Neural progenitor cell (in vitro differentiated cells): Measurements from ENCODE around the gene EGLN1. TPM values are rescaled to one million over a fixed set of nuclear protein-coding genes. Genes with fewer than 3 reads are reported as not detected.

Experiments
- DNase-seq: peaks from one replicate; pipeline ENCODE4 v3.0.0-alpha.2; 2016; ENCODE audit warnings: low spot score
- H2AFZ ChIP-seq: fragments of 200-600 bp; sonication (generic); replicated peaks from 2 replicates; pipeline ENCODE4 v1.6.1; 2016; ENCODE audit warnings: antibody characterized with exemption
- H3F3A ChIP-seq: fragments of 200-600 bp; sonication (generic); 2 replicates; pipeline ENCODE4 v1.6.1; 2016; ENCODE audit warnings: antibody characterized with exemption, low read depth
- H3K27ac ChIP-seq: fragments of 200-600 bp; sonication (generic); 2 replicates; pipeline ENCODE4 v1.5.1; 2016; ENCODE audit warnings: mild to moderate bottlenecking
- H3K27me3 ChIP-seq: fragments of 200-600 bp; sonication (generic); 2 replicates; pipeline ENCODE4 v1.6.1; 2016; ENCODE audit warnings: mild to moderate bottlenecking, moderate library complexity
- H3K36me3 ChIP-seq: fragments of 200-600 bp; sonication (generic); 2 replicates; pipeline ENCODE4 v1.5.1; 2016
- H3K4me1 ChIP-seq: fragments of 200-600 bp; sonication (generic); 2 replicates; pipeline ENCODE4 v1.6.1; 2016; ENCODE audit warnings: mixed run types
- H3K4me2 ChIP-seq: fragments of 200-600 bp; sonication (generic); 2 replicates; pipeline ENCODE4 v1.6.1; 2016
- H3K4me3 ChIP-seq: fragments of 200-600 bp; sonication (generic); 2 replicates; pipeline ENCODE4 v1.5.1; 2016
- H3K79me2 ChIP-seq: fragments of 200-600 bp; sonication (generic); 2 replicates; pipeline ENCODE4 v1.6.1; 2016; ENCODE audit warnings: low read depth
- H3K9ac ChIP-seq: fragments of 200-600 bp; sonication (generic); 2 replicates; pipeline ENCODE4 v1.6.1; 2016
- H3K9me3 ChIP-seq: fragments of 200-600 bp; sonication (generic); 2 replicates; pipeline ENCODE4 v1.5.1; 2016; ENCODE audit warnings: low read depth
- H4K20me1 ChIP-seq: fragments of 200-600 bp; sonication (generic); 2 replicates; pipeline ENCODE4 v1.6.1; 2016; ENCODE audit warnings: low read depth
- H3K27ac Mint-ChIP-seq: 3 replicates; pipeline ENCODE4 v1.8.0; 2021; ENCODE audit warnings: mixed read lengths
- H3K27me3 Mint-ChIP-seq: 2 replicates; pipeline ENCODE4 v1.8.0; 2022; ENCODE audit warnings: low read depth, mild to moderate bottlenecking, inconsistent platforms, moderate library complexity, mixed read lengths; ENCODE audit not compliant: insufficient read depth
- H3K36me3 Mint-ChIP-seq: 3 replicates; pipeline ENCODE4 v1.8.0; 2021; ENCODE audit warnings: mixed read lengths
- H3K4me1 Mint-ChIP-seq: 3 replicates; pipeline ENCODE4 v1.8.0; 2021; ENCODE audit warnings: mixed read lengths
- H3K4me3 Mint-ChIP-seq: 3 replicates; pipeline ENCODE4 v1.8.0; 2021; ENCODE audit warnings: mild to moderate bottlenecking, moderate library complexity, mixed read lengths
- H3K9me3 Mint-ChIP-seq: 3 replicates; pipeline ENCODE4 v1.8.0; 2020; ENCODE audit warnings: mixed read lengths
- CTCF ChIP-seq: fragments of 200-600 bp; sonication (generic); IDR thresholded peaks from 2 replicates; pipeline ENCODE4 v1.5.1; 2017; ENCODE audit warnings: antibody characterized with exemption, mild to moderate bottlenecking
- EZH2 ChIP-seq: fragments of 200-600 bp; sonication (generic); IDR thresholded peaks from 2 replicates; pipeline ENCODE4 v1.6.1; 2017; ENCODE audit warnings: antibody characterized with exemption, mild to moderate bottlenecking, moderate library complexity
- EZH2phosphoT487 ChIP-seq: fragments of 200-600 bp; sonication (generic); IDR thresholded peaks from 2 replicates; pipeline ENCODE4 v1.6.1; 2017; ENCODE audit warnings: antibody characterized with exemption
- total RNA-seq: library from RNA; depleted of rRNA; stranded (reverse); fragments of >200 nt; gene quantifications from 2 replicates; pipeline ENCODE4 v1.2.3, GENCODE V29; 2015; ENCODE audit warnings: low replicate concordance

The EGLN1 gene
- total RNA-seq, 1 donor from 2014 or later: 30.3 TPM

- Mint-ChIP-seq H3K36me3 (peaks cover 14% of the 10 kb centered on the region), H3K9me3 (no peaks in the 10 kb centered on the region), H3K4me3 (no peak overlapping the region), H3K27me3 (no peaks in the 10 kb centered on the region), H3K4me1 (peaks cover 24% of the 10 kb centered on the region), H3K27ac (no peak overlapping the region)
- no peak for TF ChIP-seq EZH2phosphoT487
- TF ChIP-seq CTCF: no peak
- no peak for TF ChIP-seq EZH2
- H3K9ac ChIP-seq: no peak overlapping the region
- no peak overlapping the region for H3K27ac ChIP-seq
- no peak overlapping the region for H3K4me2 ChIP-seq
- DNase-seq: no peak
- no peak overlapping the region for H3K4me3 ChIP-seq
- peaks cover 7% of the 10 kb centered on the region for H3K27me3 ChIP-seq
- H4K20me1 ChIP-seq: peaks cover 96% of the 10 kb centered on the region
- H3K36me3 ChIP-seq: no peaks in the 10 kb centered on the region
- no peaks in the 10 kb centered on the region for H3F3A ChIP-seq
- H3K9me3 ChIP-seq: no peaks in the 10 kb centered on the region
- peaks cover 2% of the 10 kb centered on the region for H3K4me1 ChIP-seq
- H2AFZ ChIP-seq: no peak overlapping the region
- peaks cover 39% of the 10 kb centered on the region for H3K79me2 ChIP-seq
Measured at GRCh38 chr1:231413749-231414082, 8.4 kb downstream of the EGLN1 start.

- Histone ChIP-seq H3K4me1 (peaks cover 4% of the 10 kb centered on the region), H3K9ac (no peak overlapping the region), H3K79me2 (peaks cover 13% of the 10 kb centered on the region), H4K20me1 (peaks cover 91% of the 10 kb centered on the region), H3K27ac (no peak overlapping the region), H3K27me3 (no peaks in the 10 kb centered on the region), H3F3A (no peaks in the 10 kb centered on the region), H3K9me3 (no peaks in the 10 kb centered on the region), H3K4me3 (no peak overlapping the region), H2AFZ (no peak overlapping the region), H3K4me2 (no peak overlapping the region), H3K36me3 (no peaks in the 10 kb centered on the region)
- no peak overlapping the region for H3K4me3 Mint-ChIP-seq
- TF ChIP-seq EZH2 (no peak), CTCF (no peak), EZH2phosphoT487 (no peak)
- peaks cover 10% of the 10 kb centered on the region for H3K4me1 Mint-ChIP-seq
- peaks cover 13% of the 10 kb centered on the region for H3K36me3 Mint-ChIP-seq
- H3K27ac Mint-ChIP-seq: no peak overlapping the region
- no peaks in the 10 kb centered on the region for H3K9me3 Mint-ChIP-seq
- no peak for DNase-seq
- no peaks in the 10 kb centered on the region for H3K27me3 Mint-ChIP-seq
Measured at GRCh38 chr1:231411036-231411531, 11.0 kb downstream of the EGLN1 start.

- H3K4me2 ChIP-seq: no peak overlapping the region
- H3K4me1 Mint-ChIP-seq: peaks cover 6% of the 10 kb centered on the region
- no peak overlapping the region for H3K4me3 Mint-ChIP-seq
- H3K79me2 ChIP-seq: peaks cover 5% of the 10 kb centered on the region
- no peak overlapping the region for H3K9ac ChIP-seq
- H2AFZ ChIP-seq: no peak overlapping the region
- H3K4me1 ChIP-seq: peaks cover 4% of the 10 kb centered on the region
- no peaks in the 10 kb centered on the region for H3K9me3 ChIP-seq
- no peak for TF ChIP-seq EZH2
- TF ChIP-seq EZH2phosphoT487: no peak
- no peak for TF ChIP-seq CTCF
- no peaks in the 10 kb centered on the region for H3K27me3 ChIP-seq
- no peaks in the 10 kb centered on the region for H3K36me3 ChIP-seq
- H3K27me3 Mint-ChIP-seq: no peaks in the 10 kb centered on the region
- peaks cover 14% of the 10 kb centered on the region for H3K36me3 Mint-ChIP-seq
- DNase-seq: no peak
- peaks cover 83% of the 10 kb centered on the region for H4K20me1 ChIP-seq
- H3K27ac Mint-ChIP-seq: no peak overlapping the region
- H3K9me3 Mint-ChIP-seq: no peaks in the 10 kb centered on the region
- no peaks in the 10 kb centered on the region for H3F3A ChIP-seq
- H3K27ac ChIP-seq: no peak overlapping the region
- H3K4me3 ChIP-seq: no peak overlapping the region
Measured at GRCh38 chr1:231410036-231410612, 12.0 kb downstream of the EGLN1 start.
